Hepatocyte (in vitro differentiated cells): Measurements from ENCODE around the gene IL16. TPM values are rescaled to one million over a fixed set of nuclear protein-coding genes. Genes with fewer than 3 reads are reported as not detected.

Source experiments
- DNase-seq: peaks from one replicate; pipeline ENCODE4 v3.0.0-alpha.2; 2016; ENCODE audit warnings: low spot score
- H2AFZ ChIP-seq: fragments of 200-600 bp; sonication (generic); 2 replicates; pipeline ENCODE4 v1.6.0; 2016; ENCODE audit warnings: antibody characterized with exemption, mild to moderate bottlenecking
- H3K27ac ChIP-seq: fragments of 200-600 bp; sonication (generic); 2 replicates; pipeline ENCODE4 v1.5.1; 2016; ENCODE audit warnings: mild to moderate bottlenecking
- H3K27me3 ChIP-seq: fragments of 200-600 bp; sonication (generic); 2 replicates; pipeline ENCODE4 v1.6.1; 2016
- H3K36me3 ChIP-seq: fragments of 200-600 bp; sonication (generic); replicated peaks from 2 replicates; pipeline ENCODE4 v1.5.1; 2016; ENCODE audit warnings: low read depth; ENCODE audit not compliant: insufficient read depth
- H3K4me1 ChIP-seq: fragments of 200-600 bp; sonication (generic); 2 replicates; pipeline ENCODE4 v1.5.1; 2016; ENCODE audit warnings: mild to moderate bottlenecking, moderate library complexity; ENCODE audit not compliant: insufficient read depth
- H3K4me2 ChIP-seq: fragments of 200-600 bp; sonication (generic); 2 replicates; pipeline ENCODE4 v1.6.0; 2016
- H3K4me3 ChIP-seq: fragments of 200-600 bp; sonication (generic); 2 replicates; pipeline ENCODE4 v1.5.1; 2016; ENCODE audit warnings: mild to moderate bottlenecking
- H3K79me2 ChIP-seq: fragments of 200-600 bp; sonication (generic); 2 replicates; pipeline ENCODE4 v1.6.0; 2017; ENCODE audit warnings: mild to moderate bottlenecking
- H3K9me2 ChIP-seq: fragments of 200-600 bp; sonication (generic); replicated peaks from 2 replicates; pipeline ENCODE4 v1.6.0; 2017; ENCODE audit warnings: mild to moderate bottlenecking; ENCODE audit not compliant: insufficient read depth
- H3K9me3 ChIP-seq: fragments of 200-600 bp; sonication (generic); 2 replicates; pipeline ENCODE4 v1.5.1; 2016; ENCODE audit warnings: low read depth, mild to moderate bottlenecking
- H4K20me1 ChIP-seq: fragments of 200-600 bp; sonication (generic); 2 replicates; pipeline ENCODE4 v1.6.0; 2016; ENCODE audit warnings: mild to moderate bottlenecking; ENCODE audit not compliant: insufficient read depth, poor library complexity, severe bottlenecking
- CTCF ChIP-seq: fragments of 200-600 bp; sonication (generic); IDR thresholded peaks from 2 replicates; pipeline ENCODE4 v1.5.1; 2016; ENCODE audit warnings: antibody characterized with exemption, mild to moderate bottlenecking; ENCODE audit not compliant: poor library complexity
- EZH2 ChIP-seq: fragments of 200-600 bp; sonication (generic); IDR thresholded peaks from 2 replicates; pipeline ENCODE4 v1.6.1; 2016; ENCODE audit warnings: antibody characterized with exemption, mild to moderate bottlenecking, borderline replicate concordance
- EZH2phosphoT487 ChIP-seq: fragments of 200-600 bp; sonication (generic); IDR thresholded peaks from one replicate; pipeline ENCODE4 v1.6.1; 2018; ENCODE audit warnings: antibody characterized with exemption, mild to moderate bottlenecking, low read depth, moderate library complexity; ENCODE audit not compliant: unreplicated experiment, severe bottlenecking
- WGBS: methylation state at CpG from one replicate; pipeline ENCODE4 v1.1.6; 2016; ENCODE audit warnings: low lambda C conversion rate; ENCODE audit errors: missing lambda C conversion rate; 5-methylcytosine and 5-hydroxymethylcytosine counted together
- polyA plus RNA-seq: library from polyadenylated mRNA; unstranded; fragments of >200 nt; fragmentation: Nextera tagmentation; extraction: Ambion mirVana; gene quantifications from 2 replicates; pipeline ENCODE4 v1.2.1, GENCODE V29; 2016
- total RNA-seq: library from RNA; depleted of rRNA; stranded (reverse); fragments of >200 nt; gene quantifications from 2 replicates; pipeline ENCODE4 v1.2.3, GENCODE V29; 2014

IL16 gene
- total RNA-seq = 1.1 and 3.3 TPM in 2 replicates
- 0.92 and 2.4 TPM in 2 replicates for polyA plus RNA-seq

- TF ChIP-seq EZH2 (no peak), CTCF (no peak), EZH2phosphoT487 (no peak)
- Histone ChIP-seq H3K9me2 (no peaks in the 10 kb centered on the region), H3K79me2 (no peaks in the 10 kb centered on the region), H3K27ac (no peak within 1 kb of the TSS), H3K36me3 (no peaks in the 10 kb centered on the region), H2AFZ (no peak within 1 kb of the TSS), H4K20me1 (no peaks in the 10 kb centered on the region), H3K4me1 (no peaks in the 10 kb centered on the region), H3K9me3 (no peaks in the 10 kb centered on the region), H3K27me3 (peaks cover 3% of the 10 kb centered on the region), H3K4me3 (no peak within 1 kb of the TSS), H3K4me2 (no peak within 1 kb of the TSS)
- WGBS = 92% methylated on average over 16 of the region's 16 CpGs
- DNase-seq = no peak
Observed at GRCh38 chr15:81196576-81197254, at the start of gene IL16. Gene IL16, plus strand, starts transcription at chr15:81196879. Its CDS starts 28,521 bp downstream, at chr15:81225400.

- Histone ChIP-seq H3K27me3 (no peaks in the 10 kb centered on the region), H3K4me2 (no peak overlapping the region), H3K36me3 (no peaks in the 10 kb centered on the region), H2AFZ (no peak overlapping the region), H3K9me2 (no peaks in the 10 kb centered on the region), H4K20me1 (no peaks in the 10 kb centered on the region), H3K79me2 (no peaks in the 10 kb centered on the region), H3K9me3 (no peaks in the 10 kb centered on the region), H3K27ac (no peak overlapping the region), H3K4me3 (no peak overlapping the region), H3K4me1 (peaks cover 1% of the 10 kb centered on the region)
- TF ChIP-seq EZH2phosphoT487 (no peak), EZH2 (no peak), CTCF (no peak)
- 85% methylated on average over 7 of the region's 7 CpGs for WGBS
- no peak for DNase-seq
Observed at GRCh38 chr15:81151389-81151788, 45.3 kb upstream of the IL16 start.

- Histone ChIP-seq H4K20me1 (no peaks in the 10 kb centered on the region), H3K36me3 (no peaks in the 10 kb centered on the region), H3K9me2 (no peaks in the 10 kb centered on the region), H3K79me2 (no peaks in the 10 kb centered on the region), H3K9me3 (no peaks in the 10 kb centered on the region), H3K27me3 (no peaks in the 10 kb centered on the region), H2AFZ (no peak overlapping the region), H3K4me2 (no peak overlapping the region), H3K4me1 (no peaks in the 10 kb centered on the region), H3K4me3 (no peak overlapping the region), H3K27ac (no peak overlapping the region)
- no peak for TF ChIP-seq CTCF
- TF ChIP-seq EZH2 = no peak
- no peak for TF ChIP-seq EZH2phosphoT487
- 84% methylated on average over 4 of the region's 4 CpGs for WGBS
- no peak for DNase-seq
Observed at GRCh38 chr15:81152339-81152738, 44.3 kb upstream of the IL16 start.
